K562 (cell line): ENCODE results near the gene RNU6-1. TPM values are rescaled to one million over a fixed set of nuclear protein-coding genes. Genes with fewer than 3 reads are reported as not detected.

Experiments used
- ATAC-seq: fragments of 200-7000 bp; cut with Tn5 transposase; 3 replicates; pipeline ENCODE4 v1.9.1; 2020; ENCODE audit warnings: moderate library complexity
- BruUV-seq: library from RNA; stranded (reverse); fragments of 400-500 nt; replicated peaks from 2 replicates; lab custom pipeline; 2021; lab: Mats Ljungman, UMichigan
- CTCF ChIA-PET: fragments of 300-600 bp; formaldehyde crosslinking; extraction: SDS; loops from one replicate; lab custom pipeline; 2021; ENCODE audit warnings: low intra/inter-chr PET ratio; lab: Yijun Ruan, JAX
- POLR2A ChIA-PET: fragments of 300-600, 350-650 bp; sonication (Branson Sonifier 250); formaldehyde crosslinking; extraction: SDS; loops from one replicate; lab custom pipeline; 2021; ENCODE audit warnings: antibody characterized with exemption, inconsistent platforms; lab: Yijun Ruan, JAX
- DNase-seq, 4 experiments: peaks; one replicate each; pipeline versions ENCODE4 v3.0.0 to v3.0.0-alpha.2; 2011 to 2018; ENCODE audit warnings: low spot score in 3 of 4, mixed read lengths in 3 of 4; ENCODE audit errors: extremely low read depth in 1 of 4
- FAIRE-seq: peaks from 2 replicates; lab custom pipeline; 2011; peaks lifted over from hg19 to GRCh38; lab: Jason Lieb, UNC
- H2AFZ ChIP-seq: 2 replicates; pipeline ENCODE4 v1.6.0; 2011; ENCODE audit warnings: low read depth, low read length, control low read depth, inconsistent platforms
- H3K27ac ChIP-seq: fragments of 200-600 bp; 3 replicates; pipeline ENCODE4 v1.8.0; 2011; ENCODE audit warnings: low read depth, mild to moderate bottlenecking, control low read depth, inconsistent platforms, low read length, moderate library complexity, mixed read lengths; ENCODE audit errors: extremely low read depth
- H3K27me3 ChIP-seq, 2 experiments: fragments of 300-600 bp in 1 of 2; 2 replicates in 1 of 2; 3 replicates in 1 of 2; pipeline versions ENCODE4 v1.6.0 to v1.8.0; 2011; ENCODE audit warnings: inconsistent platforms in 2 of 2, low read length in 2 of 2, mild to moderate bottlenecking in 1 of 2, mixed read lengths in 1 of 2, moderate library complexity in 1 of 2; ENCODE audit not compliant: control insufficient read depth in 2 of 2, insufficient read depth in 2 of 2
- H3K36me3 ChIP-seq: fragments of 300-600 bp; 3 replicates; pipeline ENCODE4 v1.8.0; 2011; ENCODE audit warnings: mild to moderate bottlenecking, low read length, inconsistent platforms; ENCODE audit not compliant: control insufficient read depth, insufficient read depth
- H3K4me1 ChIP-seq, 2 experiments: fragments of 200-600 bp in 1 of 2; replicated peaks in 1 of 2; 2 replicates in 1 of 2; 3 replicates in 1 of 2; pipeline versions ENCODE4 v1.5.1 to v1.8.0; 2011; ENCODE audit warnings: inconsistent platforms in 2 of 2, low read length in 2 of 2, mild to moderate bottlenecking in 1 of 2, mixed read lengths in 1 of 2, moderate library complexity in 1 of 2; ENCODE audit not compliant: control insufficient read depth in 2 of 2, insufficient read depth in 2 of 2
- H3K4me2 ChIP-seq: 2 replicates; pipeline ENCODE4 v1.6.1; 2011; ENCODE audit warnings: low read length, control low read depth, inconsistent platforms, mixed read lengths; ENCODE audit not compliant: insufficient read depth
- H3K4me3 ChIP-seq: fragments of 200-600 bp; sonication (generic), shearing (Covaris generic); 2 replicates; pipeline ENCODE4 v1.5.1; 2016; ENCODE audit warnings: control low read depth, inconsistent platforms
- H3K79me2 ChIP-seq: fragments of 200-600 bp; 3 replicates; pipeline ENCODE4 v1.8.0; 2011; ENCODE audit warnings: low read length, inconsistent platforms; ENCODE audit not compliant: control insufficient read depth, insufficient read depth
- H3K9ac ChIP-seq, 2 experiments: 2 replicates each; pipeline versions ENCODE4 v1.6.0 to v1.6.1; 2011; ENCODE audit warnings: low read depth in 2 of 2, low read length in 2 of 2, control low read depth in 1 of 2, inconsistent platforms in 1 of 2, mild to moderate bottlenecking in 1 of 2, mixed read lengths in 1 of 2; ENCODE audit not compliant: insufficient read depth in 1 of 2
- H3K9me1 ChIP-seq: one replicate; pipeline ENCODE4 v1.6.0; 2011; ENCODE audit warnings: inconsistent platforms, mild to moderate bottlenecking, low read length, moderate library complexity; ENCODE audit not compliant: control insufficient read depth, insufficient read depth
- H3K9me3 ChIP-seq: replicated peaks from 2 replicates; pipeline ENCODE4 v1.5.1; 2011; ENCODE audit warnings: low read depth, low read length, inconsistent platforms; ENCODE audit not compliant: control insufficient read depth, insufficient read depth
- H4K20me1 ChIP-seq: replicated peaks from 2 replicates; pipeline ENCODE4 v1.6.1; 2011; ENCODE audit warnings: low read length, inconsistent platforms, mixed read lengths; ENCODE audit not compliant: control insufficient read depth, insufficient read depth
- CREB3L1 ChIP-seq: fragments of 450-650 bp; IDR thresholded peaks from 2 replicates; pipeline ENCODE4 v1.6.1; 2014; ENCODE audit warnings: low read depth, mild to moderate bottlenecking, moderate library complexity, borderline replicate concordance
- HDAC2 ChIP-seq: fragments of 450-650 bp; IDR thresholded peaks from 2 replicates; pipeline ENCODE4 v1.6.1; 2016; ENCODE audit warnings: mild to moderate bottlenecking
- NR2C2 ChIP-seq, 2 experiments: fragments of 200-800 bp in 1 of 2; sonication (Bioruptor generic) in 1 of 2; sonication (generic) in 1 of 2; formaldehyde crosslinking in 1 of 2; IDR thresholded peaks; 2 replicates each; pipeline versions ENCODE4 v1.6.1 to v1.8.0; 2016 to 2022; ENCODE audit warnings: mild to moderate bottlenecking in 1 of 2, missing compliant biosample characterization in 1 of 2, missing genetic modification characterization in 1 of 2, missing genetic modification reagents in 1 of 2
- RBFOX2 ChIP-seq: fragments of 200-400 bp; formaldehyde crosslinking; IDR thresholded peaks from 2 replicates; pipeline ENCODE4 v1.6.1; 2017; ENCODE audit warnings: low read depth, mild to moderate bottlenecking, low read length, moderate library complexity
- RFX7 ChIP-seq: fragments of 250-450 bp; sonication (Bioruptor Pico); IDR thresholded peaks from 2 replicates; pipeline ENCODE4 v1.5.1; 2021; ENCODE audit warnings: mild to moderate bottlenecking
- SMARCA5 ChIP-seq: fragments of 450-650 bp; IDR thresholded peaks from 2 replicates; pipeline ENCODE4 v1.6.1; 2016
- ZBTB8A ChIP-seq: fragments of 450-650 bp; IDR thresholded peaks from 2 replicates; pipeline ENCODE4 v1.6.1; 2018; ENCODE audit warnings: mild to moderate bottlenecking, moderate library complexity; ENCODE audit not compliant: partially characterized antibody
- ZNF12 ChIP-seq: sonication (generic); formaldehyde crosslinking; IDR thresholded peaks from 2 replicates; pipeline ENCODE4 v1.4.0; 2020; ENCODE audit warnings: mild to moderate bottlenecking, missing genetic modification reagents
- WGBS: fragments of 100-300 bp; shearing (Covaris generic); methylation state at CpG from one replicate; pipeline ENCODE4 v1.1.6; 2016; ENCODE audit warnings: low coverage, mixed read lengths; ENCODE audit not compliant: insufficient coverage; ENCODE audit errors: missing lambda C conversion rate; 5-methylcytosine and 5-hydroxymethylcytosine counted together
- in situ Hi-C: fragments of 300-500 bp; cut with MboI; formaldehyde crosslinking; loops from 4 replicates; pipeline ENCODE4 v1.15.0; 2018; ENCODE audit warnings: inconsistent platforms, mixed read lengths
- intact Hi-C: fragments of 100-400 bp; cut with micrococcal nuclease; formaldehyde crosslinking; loops from 2 replicates; pipeline ENCODE4 v1.14.2; 2022
- polyA plus RNA-seq, 8 experiments: library from polyadenylated mRNA; depleted of rRNA in 4 of 8; stranded (reverse) in 5 of 8; unstranded in 3 of 8; fragments of >200 nt; fragmentation: Nextera tagmentation in 2 of 8; fragmentation: Illumina TruSeq in 1 of 8; extraction: Ambion mirVana in 2 of 8; extraction: Trizol in 1 of 8; gene quantifications; 2 replicates each; pipeline versions ENCODE4 v1.2.1 to v1.2.3, GENCODE V29; 2011 to 2014; ENCODE audit warnings: inconsistent platforms in 1 of 8, missing spikeins in 1 of 8
- total RNA-seq, 7 experiments: library from RNA; depleted of rRNA in 6 of 7; stranded (reverse); fragments of >200 nt in 6 of 7; fragmentation: Illumina TruSeq in 2 of 7; extraction: Trizol in 2 of 7; gene quantifications; 2 replicates each; pipeline versions ENCODE4 v1.2.1 to v1.2.3, GENCODE V29; 2011 to 2021; ENCODE audit warnings: low replicate concordance in 1 of 7
- TF ChIP-seq, protein P1 (sequence below): IDR thresholded peaks from 2 replicates; pipeline ENCODE4 v1.6.1; 2012; ENCODE audit warnings: low read depth, low read length, improper control_type of control experiment, borderline replicate concordance

Gene RNU6-1
- total and polyA plus RNA-seq, 9 of the 15 experiments (the other 6 are each of a cell fraction or from before 2014, with no cell fraction given) = not detected

DNA sequence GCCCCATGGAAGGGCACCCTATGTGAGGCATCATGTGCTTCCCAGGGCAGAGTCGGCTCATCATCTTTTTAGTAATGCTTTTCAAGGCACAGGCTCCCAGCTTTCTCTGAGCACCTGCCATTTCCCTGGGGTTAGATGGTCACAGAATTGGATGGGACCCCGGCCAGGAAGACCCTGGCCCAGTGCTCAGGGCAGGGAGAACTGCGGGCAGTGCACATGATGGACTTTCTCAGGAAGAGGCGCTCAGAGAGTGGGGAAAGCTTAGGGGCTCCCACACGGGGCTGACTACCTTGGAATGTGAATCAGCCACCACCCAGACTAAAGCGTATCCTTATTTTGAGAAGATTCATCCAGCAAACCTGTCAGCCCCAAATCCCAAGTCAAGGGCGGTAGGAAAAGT, 31.0 kb downstream of the RNU6-1 start:
- Histone ChIP-seq H3K79me2 (no peaks in the 10 kb centered on the region), H3K9ac (no peak overlapping the region), H3K4me3 (no peak overlapping the region), H3K27me3 (peaks cover 3 to 16% of the 10 kb centered on the region in 2 experiments; a peak in 2 of 5 replicates), H3K4me2 (no peak overlapping the region), H3K9me3 (no peaks in the 10 kb centered on the region), H3K36me3 (no peaks in the 10 kb centered on the region), H3K27ac (no peak overlapping the region), H2AFZ (no peak overlapping the region), H3K4me1 (peaks cover 7 to 28% of the 10 kb centered on the region in 2 experiments), H4K20me1 (peaks cover 12% of the 10 kb centered on the region; the same call in 1 of the 2 replicates), H3K9me1 (peaks cover 11% of the 10 kb centered on the region)
- ATAC-seq (no peak), DNase-seq (no peak), FAIRE-seq (no peak)
- ChIA-PET CTCF (no interaction called here), POLR2A (no interaction called here)
- in situ Hi-C loops (no loop called here), intact Hi-C loops (no loop called here)
- no TSS peak for BruUV-seq
- WGBS = 55% methylated on average over 7 of the region's 7 CpGs
- no peak for TF ChIP-seq SMARCA5
- no peak for TF ChIP-seq HDAC2
- TF ChIP-seq, protein P1, sequence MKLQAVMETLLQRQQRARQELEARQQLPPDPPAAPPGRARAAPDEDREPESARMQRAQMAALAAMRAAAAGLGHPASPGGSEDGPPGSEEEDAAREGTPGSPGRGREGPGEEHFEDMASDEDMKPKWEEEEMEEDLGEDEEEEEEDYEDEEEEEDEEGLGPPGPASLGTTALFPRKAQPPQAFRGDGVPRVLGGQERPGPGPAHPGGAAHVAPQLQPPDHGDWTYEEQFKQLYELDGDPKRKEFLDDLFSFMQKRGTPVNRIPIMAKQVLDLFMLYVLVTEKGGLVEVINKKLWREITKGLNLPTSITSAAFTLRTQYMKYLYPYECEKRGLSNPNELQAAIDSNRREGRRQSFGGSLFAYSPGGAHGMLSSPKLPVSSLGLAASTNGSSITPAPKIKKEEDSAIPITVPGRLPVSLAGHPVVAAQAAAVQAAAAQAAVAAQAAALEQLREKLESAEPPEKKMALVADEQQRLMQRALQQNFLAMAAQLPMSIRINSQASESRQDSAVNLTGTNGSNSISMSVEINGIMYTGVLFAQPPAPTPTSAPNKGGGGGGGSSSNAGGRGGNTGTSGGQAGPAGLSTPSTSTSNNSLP = no peak
- no peak for TF ChIP-seq RFX7 (CRISPR knock-in tag)
- no peak for TF ChIP-seq NR2C2 (CRISPR knock-in tag; IDR thresholded peaks at IDR 0.05)
- no peak for TF ChIP-seq NR2C2 (tag; IDR thresholded peaks at IDR 0.05)
- no peak for TF ChIP-seq RBFOX2
- TF ChIP-seq ZBTB8A = no peak
- no peak for TF ChIP-seq CREB3L1
- no peak for TF ChIP-seq ZNF12 (CRISPR knock-in tag)
- TF ChIP-seq, all 486 proteins: peak for 0
